IMR-90 (cell line): ENCODE data around the gene MYO3B.

Experiments
- CHD1 ChIP-seq: IDR thresholded peaks from 2 replicates; pipeline ENCODE4 v1.6.1; 2012; ENCODE audit warnings: low read depth, low read length, improper control_type of control experiment
- MAZ ChIP-seq: IDR thresholded peaks from 2 replicates; pipeline ENCODE4 v1.6.1; 2012; ENCODE audit warnings: low read depth, mild to moderate bottlenecking, low read length, improper control_type of control experiment, moderate library complexity, borderline replicate concordance
- NFE2L2 ChIP-seq: fragments of 150-350 bp; IDR thresholded peaks from 2 replicates; pipeline ENCODE4 v1.6.1; 2016; ENCODE audit warnings: low read depth, mild to moderate bottlenecking, low read length
- POLR2A ChIP-seq: IDR thresholded peaks from 2 replicates; pipeline ENCODE4 v1.6.1; 2012; ENCODE audit warnings: mild to moderate bottlenecking, low read depth, low read length
- RFX5 ChIP-seq: IDR thresholded peaks from 2 replicates; pipeline ENCODE4 v1.8.0; 2012; ENCODE audit warnings: low read depth, mild to moderate bottlenecking, low read length, moderate library complexity
- SMC3 ChIP-seq: fragments of 150-350 bp; IDR thresholded peaks from 2 replicates; pipeline ENCODE4 v1.6.1; 2016; ENCODE audit warnings: low read depth, mild to moderate bottlenecking, antibody characterized with exemption, low read length, moderate library complexity
- TF ChIP-seq, protein P1 (sequence below): conservative IDR thresholded peaks from 2 replicates; pipeline ENCODE4 v1.5.1; 2012; ENCODE audit warnings: mild to moderate bottlenecking, low read depth, low read length, improper control_type of control experiment
- TF ChIP-seq, protein P2 (sequence below): fragments of 150-350 bp; IDR thresholded peaks from 2 replicates; pipeline ENCODE4 v1.6.1; 2016; ENCODE audit warnings: low read depth, mild to moderate bottlenecking, low read length, moderate library complexity, borderline replicate concordance

DNA sequence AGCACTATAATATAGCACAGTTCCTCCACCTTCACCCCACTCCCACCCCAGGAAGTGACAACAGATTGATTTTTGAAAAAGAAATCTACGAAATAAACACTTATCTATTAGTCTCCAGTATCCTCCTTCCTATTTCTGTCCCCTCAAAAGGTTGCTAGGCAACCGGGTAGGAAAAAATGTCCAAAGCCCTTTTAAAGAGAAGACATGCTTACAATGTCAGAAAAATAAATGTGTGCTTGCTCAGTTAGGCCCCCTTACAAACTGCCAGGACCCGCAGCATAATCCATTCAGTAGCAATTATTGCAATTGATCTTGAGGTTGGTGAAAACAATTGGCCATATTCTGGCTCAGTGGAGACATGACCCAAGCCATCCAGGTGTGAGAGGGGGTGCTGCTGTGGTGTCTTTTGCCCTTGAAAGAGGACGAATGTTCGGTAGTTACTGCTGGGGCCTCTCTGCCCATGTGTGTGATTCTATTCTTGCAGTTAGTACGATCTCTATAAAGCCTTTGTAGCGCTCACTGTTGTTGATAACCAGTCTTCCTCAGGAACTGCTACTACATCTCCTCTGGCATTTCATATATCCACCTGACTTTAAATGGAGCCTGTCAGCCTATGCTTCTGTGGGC lies 144.3 kb downstream of the MYO3B start:
- TF ChIP-seq, protein P1, sequence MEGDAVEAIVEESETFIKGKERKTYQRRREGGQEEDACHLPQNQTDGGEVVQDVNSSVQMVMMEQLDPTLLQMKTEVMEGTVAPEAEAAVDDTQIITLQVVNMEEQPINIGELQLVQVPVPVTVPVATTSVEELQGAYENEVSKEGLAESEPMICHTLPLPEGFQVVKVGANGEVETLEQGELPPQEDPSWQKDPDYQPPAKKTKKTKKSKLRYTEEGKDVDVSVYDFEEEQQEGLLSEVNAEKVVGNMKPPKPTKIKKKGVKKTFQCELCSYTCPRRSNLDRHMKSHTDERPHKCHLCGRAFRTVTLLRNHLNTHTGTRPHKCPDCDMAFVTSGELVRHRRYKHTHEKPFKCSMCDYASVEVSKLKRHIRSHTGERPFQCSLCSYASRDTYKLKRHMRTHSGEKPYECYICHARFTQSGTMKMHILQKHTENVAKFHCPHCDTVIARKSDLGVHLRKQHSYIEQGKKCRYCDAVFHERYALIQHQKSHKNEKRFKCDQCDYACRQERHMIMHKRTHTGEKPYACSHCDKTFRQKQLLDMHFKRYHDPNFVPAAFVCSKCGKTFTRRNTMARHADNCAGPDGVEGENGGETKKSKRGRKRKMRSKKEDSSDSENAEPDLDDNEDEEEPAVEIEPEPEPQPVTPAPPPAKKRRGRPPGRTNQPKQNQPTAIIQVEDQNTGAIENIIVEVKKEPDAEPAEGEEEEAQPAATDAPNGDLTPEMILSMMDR = no peak
- no peak for TF ChIP-seq RFX5
- no peak for TF ChIP-seq CHD1
- TF ChIP-seq, protein P2, sequence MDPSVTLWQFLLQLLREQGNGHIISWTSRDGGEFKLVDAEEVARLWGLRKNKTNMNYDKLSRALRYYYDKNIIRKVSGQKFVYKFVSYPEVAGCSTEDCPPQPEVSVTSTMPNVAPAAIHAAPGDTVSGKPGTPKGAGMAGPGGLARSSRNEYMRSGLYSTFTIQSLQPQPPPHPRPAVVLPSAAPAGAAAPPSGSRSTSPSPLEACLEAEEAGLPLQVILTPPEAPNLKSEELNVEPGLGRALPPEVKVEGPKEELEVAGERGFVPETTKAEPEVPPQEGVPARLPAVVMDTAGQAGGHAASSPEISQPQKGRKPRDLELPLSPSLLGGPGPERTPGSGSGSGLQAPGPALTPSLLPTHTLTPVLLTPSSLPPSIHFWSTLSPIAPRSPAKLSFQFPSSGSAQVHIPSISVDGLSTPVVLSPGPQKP = no peak
- no peak for TF ChIP-seq NFE2L2
- TF ChIP-seq SMC3 = no peak
- TF ChIP-seq POLR2A = no peak
- TF ChIP-seq MAZ = no peak
